HG03520 (cell line): ENCODE results near the gene PRRC1.

Experiments used
- ATAC-seq: cut with Tn5 transposase; IDR thresholded peaks from one replicate; pipeline ENCODE4 v1.9.1; 2021; ENCODE audit warnings: mild to moderate bottlenecking, moderate library complexity; ENCODE audit not compliant: unreplicated experiment

PRRC1 gene

GRCh38 chr5:127574852-127575679 lies 57.6 kb downstream of the PRRC1 start:
- ATAC-seq: no peak

DNA sequence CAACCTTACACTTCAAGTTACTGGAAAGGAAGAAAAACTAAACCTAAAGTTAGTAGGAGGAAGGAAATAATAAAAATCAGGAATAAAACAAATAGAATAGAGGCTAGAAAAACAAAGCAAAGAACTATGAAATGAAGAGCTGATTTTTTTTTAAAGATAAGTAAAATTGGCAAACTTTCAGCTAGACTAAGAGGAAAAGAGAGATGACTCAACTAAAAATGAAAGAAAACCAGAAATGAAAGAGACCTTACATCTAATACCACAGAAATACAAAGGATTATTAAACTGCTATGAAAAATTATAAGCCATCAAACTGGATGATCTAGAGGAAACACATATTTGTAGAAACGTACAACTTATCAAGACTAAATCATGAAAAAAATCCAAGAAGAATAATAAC lies 60.0 kb downstream of the PRRC1 start:
- ATAC-seq: no peak

GRCh38 chr5:127580731-127581130 lies 63.3 kb downstream of the PRRC1 start:
- ATAC-seq: no peak

DNA sequence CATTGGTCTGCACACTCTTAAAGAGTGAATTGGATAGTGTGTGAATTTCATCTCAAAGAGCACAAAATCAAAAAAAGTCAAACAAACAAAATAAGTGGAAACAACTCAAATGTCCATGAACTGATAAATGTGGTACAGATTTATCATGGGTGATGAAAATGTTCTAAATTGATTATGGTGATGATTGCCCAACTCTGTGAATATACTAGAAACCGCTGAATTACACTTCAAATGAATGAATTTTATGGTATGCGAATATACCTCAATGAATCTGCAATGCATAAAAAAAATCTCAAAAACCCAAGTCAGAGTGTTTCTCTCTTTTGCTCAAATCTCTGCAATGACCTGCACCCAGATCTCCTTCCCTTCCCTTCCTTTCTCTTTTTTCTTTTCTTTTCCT lies 64.0 kb downstream of the PRRC1 start:
- no peak for ATAC-seq

DNA sequence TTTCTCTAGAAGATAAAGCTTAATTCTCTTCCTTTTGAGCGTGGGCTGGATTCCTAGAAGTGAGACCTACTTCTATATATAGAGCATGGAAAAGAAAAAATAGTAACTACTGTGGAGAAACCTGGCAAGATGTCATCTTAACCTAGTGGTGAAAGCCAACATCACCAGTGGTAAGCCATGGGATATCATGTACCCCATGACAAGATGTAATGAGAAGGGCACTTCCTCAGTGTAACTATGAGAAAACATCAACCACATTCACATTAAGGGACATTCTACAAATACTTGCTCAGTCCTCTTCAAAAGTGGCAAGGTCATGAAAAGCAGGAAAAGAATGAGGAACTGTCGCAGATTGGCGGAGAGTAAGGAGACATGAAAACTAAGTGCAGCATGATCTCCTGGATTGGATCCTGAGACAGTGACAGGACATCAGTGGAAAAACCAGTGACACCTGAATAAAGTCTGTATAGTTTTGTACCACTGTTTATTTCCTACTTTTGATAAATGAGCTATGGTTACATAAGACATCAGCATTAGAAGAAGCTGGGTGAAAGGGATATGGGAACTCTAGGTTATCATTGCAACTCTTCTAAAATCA lies 65.4 kb downstream of the PRRC1 start:
- ATAC-seq: no peak

DNA sequence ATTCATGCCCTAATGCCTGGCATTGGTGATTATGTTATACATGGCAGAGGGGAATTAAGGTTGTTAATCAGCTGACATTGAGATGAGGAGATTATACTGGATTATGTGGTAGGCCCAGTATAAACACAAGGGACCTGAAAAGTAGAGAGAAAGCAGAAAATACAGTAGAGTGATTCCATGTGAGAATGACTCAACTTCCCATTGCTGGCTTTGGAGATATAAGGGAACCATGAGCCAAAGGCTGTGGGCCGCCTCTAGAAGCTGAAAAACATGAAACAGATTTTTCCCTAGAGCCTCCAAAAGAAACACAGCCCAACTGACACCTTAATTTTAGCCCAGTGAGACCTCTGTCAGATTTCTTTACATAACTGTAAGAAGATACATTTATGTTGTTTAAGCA lies 66.4 kb downstream of the PRRC1 start:
- no peak for ATAC-seq

- peak; percentile 11 for ATAC-seq
Measured at GRCh38 chr5:127585661-127586060, 68.2 kb downstream of the PRRC1 start.

GRCh38 chr5:127586066-127586770 lies 68.8 kb downstream of the PRRC1 start:
- ATAC-seq: peak; percentile 75

DNA sequence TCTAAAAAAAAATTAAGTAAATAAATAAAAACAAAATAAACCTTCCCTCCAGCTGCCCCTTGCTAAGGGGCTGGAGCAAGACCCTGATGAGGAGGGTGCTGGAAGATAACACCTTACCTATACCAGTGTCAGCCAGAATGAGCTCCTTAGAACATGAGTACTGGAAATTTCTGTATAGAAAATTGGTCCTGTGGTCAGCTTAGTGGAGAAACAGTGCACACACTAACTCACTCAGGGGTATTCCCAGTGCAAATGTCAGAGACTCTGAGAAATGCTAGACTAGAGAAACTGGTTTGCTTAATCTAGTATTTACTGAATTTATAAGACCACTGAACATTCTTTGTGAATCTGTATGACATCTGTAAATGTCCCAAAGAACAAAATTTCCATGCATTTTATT lies 69.4 kb downstream of the PRRC1 start:
- ATAC-seq: peak; percentile 37

GRCh38 chr5:127587246-127587917 lies 69.9 kb downstream of the PRRC1 start:
- no peak for ATAC-seq

GRCh38 chr5:127588368-127588767 lies 70.9 kb downstream of the PRRC1 start:
- no peak for ATAC-seq

GRCh38 chr5:127589309-127590030 lies 72.0 kb downstream of the PRRC1 start:
- no peak for ATAC-seq

GRCh38 chr5:127590156-127590722 lies 72.8 kb downstream of the PRRC1 start:
- ATAC-seq: peak; percentile 50

GRCh38 chr5:127595484-127596368 lies 78.3 kb downstream of the PRRC1 start:
- ATAC-seq: no peak

- ATAC-seq: no peak
Measured at GRCh38 chr5:127596501-127596900, 79.1 kb downstream of the PRRC1 start.

- no peak for ATAC-seq
Measured at GRCh38 chr5:127599320-127599719, 81.9 kb downstream of the PRRC1 start.

- no peak for ATAC-seq
Measured at GRCh38 chr5:127599847-127600246, 82.4 kb downstream of the PRRC1 start.

DNA sequence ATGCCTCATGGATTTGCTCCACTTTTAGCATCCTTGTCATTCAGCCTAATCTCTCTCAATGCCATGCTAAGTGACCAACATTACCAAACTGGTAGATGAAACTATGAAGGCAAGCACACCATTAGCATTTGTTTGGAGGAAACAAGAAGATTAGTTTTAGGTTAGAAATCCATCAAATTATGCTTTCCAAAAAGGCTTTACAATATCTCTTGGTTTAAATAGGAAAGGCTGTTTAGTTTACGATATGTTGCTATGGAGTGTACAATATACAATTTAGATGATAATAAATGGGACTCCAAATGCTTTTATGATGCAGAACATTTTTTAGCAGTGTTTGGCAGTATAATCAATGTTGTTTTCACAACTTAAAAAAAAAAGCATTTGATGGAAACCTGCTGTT lies 83.7 kb downstream of the PRRC1 start:
- no peak for ATAC-seq

GRCh38 chr5:127601601-127602000 lies 84.2 kb downstream of the PRRC1 start:
- no peak for ATAC-seq
